Vagina (tissue), 2 donors: ENCODE data around the gene KMT5B.

Experiments
- CTCF ChIP-seq, 3 experiments: fragments of 450-650 bp in 2 of 3; fragments of 200-600 bp in 1 of 3; sonication (generic) in 1 of 3; IDR thresholded peaks; one replicate each; pipeline ENCODE4 v1.5.1; 2017 to 2019; ENCODE audit warnings: antibody characterized with exemption in 3 of 3, mild to moderate bottlenecking in 2 of 3, moderate library complexity in 2 of 3
- POLR2AphosphoS5 ChIP-seq, 2 donors: sonication (generic); formaldehyde crosslinking; IDR thresholded peaks; one replicate each; pipeline ENCODE4 v1.9.0; 2017; ENCODE audit warnings: antibody characterized with exemption in 2 of 2, mild to moderate bottlenecking in 2 of 2, low read depth in 1 of 2; ENCODE audit not compliant: insufficient read depth in 1 of 2

DNA sequence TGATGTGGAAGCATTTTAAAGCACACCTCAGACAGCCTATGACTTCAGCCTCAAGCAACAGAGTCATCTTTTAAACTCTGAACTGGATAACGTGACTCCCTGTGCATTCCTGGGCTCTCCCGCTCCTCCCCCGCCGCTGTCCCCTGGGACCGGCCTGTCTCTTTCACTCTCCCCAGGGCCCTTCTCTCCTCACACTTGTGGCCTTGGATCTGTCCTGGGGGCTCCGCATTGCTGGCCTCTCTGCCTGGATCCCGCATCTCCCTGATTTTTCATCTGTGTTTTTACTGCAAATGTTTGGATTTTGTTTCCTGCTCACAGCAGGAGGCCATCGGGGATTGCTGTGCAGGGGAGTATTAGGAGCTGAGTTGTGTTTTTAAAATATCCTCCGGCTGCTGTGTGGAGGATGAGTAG, 43.2 kb upstream of the KMT5B start:
- TF ChIP-seq CTCF (IDR thresholded peaks at IDR 0.05) = no peak
- TF ChIP-seq POLR2AphosphoS5 (IDR thresholded peaks at IDR 0.05; ENCODE audit: insufficient read depth in 1 of 2, low read depth in 1 of 2) = peak in 1 of 2 donors; percentile 48
